ENCODE data around the gene ESPNL.

The ESPNL gene

DNA sequence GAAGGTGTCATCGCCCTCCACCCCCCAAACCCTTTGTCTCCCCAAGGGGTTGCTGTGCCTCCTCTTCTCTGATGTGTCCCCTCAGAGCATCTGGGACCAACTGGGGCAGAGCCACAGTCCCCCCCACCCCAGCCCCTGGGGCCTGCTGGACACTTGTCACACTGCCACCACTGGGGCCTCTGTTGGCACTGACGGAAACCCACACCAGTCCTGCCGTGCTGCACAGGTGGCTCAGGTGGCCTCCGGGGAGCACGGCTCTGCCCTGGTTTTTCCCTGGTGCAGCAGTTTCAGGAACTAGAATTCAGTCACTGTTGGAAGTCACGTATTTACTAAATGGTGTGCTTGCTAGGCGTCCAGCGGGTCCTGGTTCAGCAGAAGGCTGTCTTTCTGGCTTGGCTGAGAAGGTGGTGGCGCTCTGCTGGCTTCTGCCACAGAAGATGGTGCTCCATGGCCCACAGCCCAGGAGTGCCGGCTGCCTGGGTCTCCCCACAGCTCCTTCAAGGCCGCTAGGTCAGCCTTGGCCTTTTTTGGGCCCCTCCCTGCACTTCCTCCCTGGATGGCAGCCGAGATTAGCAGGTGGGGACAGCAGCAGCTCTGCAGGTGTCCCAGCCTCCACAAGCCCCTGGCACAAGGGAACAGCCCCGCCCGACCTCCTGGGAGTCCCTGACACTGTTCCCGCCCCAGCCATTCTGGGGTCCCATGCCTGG, 19.8 kb downstream of the ESPNL start:
- H3K36me3 ChIP-seq (ENCODE audit: control insufficient read depth in 4 of 4, insufficient read depth in 4 of 4, low read length in 3 of 4), result no peaks in the 10 kb centered on the region
- WGBS (ENCODE audit: insufficient coverage), result 56% methylated on average over 9 of the region's 15 CpGs
- no peaks in the 10 kb centered on the region for H3K9me3 ChIP-seq (ENCODE audit: control extremely low read depth in 1 of 5, control insufficient read depth in 4 of 5, insufficient read depth in 2 of 5, low read depth in 1 of 5, low read length in 4 of 5)
- peak in 1 of 3 donors; percentile 27 for DNase-seq
- H3K27ac ChIP-seq (ENCODE audit: insufficient read depth in 1 of 2, low read depth in 1 of 2, low read length in 2 of 2, poor library complexity in 1 of 2, severe bottlenecking in 2 of 2), result no peak overlapping the region
- ChIA-PET POLR2A (no interaction called here), CTCF (no interaction called here)
- peaks cover 0 to 28% (median 0%) of the 10 kb centered on the region in 5 experiments for H3K27me3 ChIP-seq (replicated peaks in 2 of 5; ENCODE audit: control insufficient read depth in 4 of 5, insufficient read depth in 5 of 5, low read length in 4 of 5)
- no peak overlapping the region for H3K4me3 ChIP-seq (ENCODE audit: control insufficient read depth in 1 of 7, extremely low read depth in 1 of 7, insufficient read depth in 4 of 7, low read depth in 2 of 7, low read length in 6 of 7)
- no peaks in the 10 kb centered on the region for H3K4me1 ChIP-seq (ENCODE audit: control extremely low read depth in 1 of 4, control insufficient read depth in 4 of 4, insufficient read depth in 4 of 4, low read length in 3 of 4)

DNA sequence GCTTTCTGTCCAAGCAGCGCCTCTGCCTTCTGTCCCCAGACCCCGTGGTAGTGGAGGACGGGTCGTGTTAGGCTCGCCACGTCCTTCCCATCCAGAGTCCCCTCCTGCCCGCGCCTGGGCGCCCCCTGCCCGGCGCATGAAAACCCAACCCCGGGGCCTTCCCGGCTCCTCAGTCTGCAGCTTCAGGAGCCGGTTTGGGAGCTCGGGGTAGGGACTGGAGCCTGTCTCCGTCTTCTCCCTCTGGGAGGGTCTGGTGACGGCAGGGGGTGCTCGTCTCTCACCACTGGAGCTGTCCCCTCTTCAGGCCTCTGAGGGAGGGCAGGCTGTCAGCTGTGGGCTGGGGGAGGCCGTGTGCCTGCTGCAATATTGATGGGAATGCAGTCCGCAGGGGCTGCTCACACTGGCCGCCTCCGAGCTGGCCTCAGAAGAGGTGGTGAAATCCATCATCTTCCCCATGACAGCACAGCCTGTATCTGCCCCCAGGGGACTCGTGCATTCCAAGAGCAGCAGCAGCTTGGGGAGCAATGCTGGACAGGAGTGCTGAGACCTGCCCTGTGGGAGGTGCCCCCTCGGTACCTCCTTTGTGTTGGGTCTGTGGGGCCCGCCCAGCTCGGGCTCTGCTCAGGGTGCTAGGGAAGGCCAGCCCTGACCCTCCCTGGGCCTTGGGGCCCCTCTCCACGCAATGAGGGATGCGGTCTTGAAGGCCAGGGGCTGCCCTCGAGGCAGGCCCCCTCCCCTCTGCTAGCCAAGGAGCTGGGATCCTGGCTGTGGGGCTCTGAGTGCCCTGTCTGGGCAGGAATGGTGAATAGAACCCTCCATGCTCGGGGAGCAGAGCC, 20.5 kb downstream of the ESPNL start:
- no peaks in the 10 kb centered on the region for H3K9me3 ChIP-seq (ENCODE audit: control extremely low read depth in 1 of 5, control insufficient read depth in 4 of 5, insufficient read depth in 2 of 5, low read depth in 1 of 5, low read length in 4 of 5)
- no peak overlapping the region for H3K4me3 ChIP-seq (ENCODE audit: control insufficient read depth in 1 of 7, extremely low read depth in 1 of 7, insufficient read depth in 4 of 7, low read depth in 2 of 7, low read length in 6 of 7)
- ChIA-PET POLR2A (no interaction called here), CTCF (no interaction called here)
- 62% methylated on average over 27 of the region's 30 CpGs for WGBS (ENCODE audit: insufficient coverage)
- H3K27ac ChIP-seq (ENCODE audit: insufficient read depth in 1 of 2, low read depth in 1 of 2, low read length in 2 of 2, poor library complexity in 1 of 2, severe bottlenecking in 2 of 2), result no peak overlapping the region
- no peak for DNase-seq
- H3K36me3 ChIP-seq (ENCODE audit: control insufficient read depth in 4 of 4, insufficient read depth in 4 of 4, low read length in 3 of 4), result no peaks in the 10 kb centered on the region
- peaks cover 0 to 28% (median 0%) of the 10 kb centered on the region in 5 experiments for H3K27me3 ChIP-seq (replicated peaks in 2 of 5; ENCODE audit: control insufficient read depth in 4 of 5, insufficient read depth in 5 of 5, low read length in 4 of 5)
- no peaks in the 10 kb centered on the region for H3K4me1 ChIP-seq (ENCODE audit: control extremely low read depth in 1 of 4, control insufficient read depth in 4 of 4, insufficient read depth in 4 of 4, low read length in 3 of 4)

GRCh38 chr2:238121511-238122286, 21.6 kb downstream of the ESPNL start:
- Histone ChIP-seq H3K4me3 (ENCODE audit: control insufficient read depth in 1 of 7, extremely low read depth in 1 of 7, insufficient read depth in 4 of 7, low read depth in 2 of 7, low read length in 6 of 7) (no peak overlapping the region), H3K27me3 (replicated peaks in 2 of 5; ENCODE audit: control insufficient read depth in 4 of 5, insufficient read depth in 5 of 5, low read length in 4 of 5) (peaks cover 0 to 27% (median 0%) of the 10 kb centered on the region in 5 experiments), H3K9me3 (ENCODE audit: control extremely low read depth in 1 of 5, control insufficient read depth in 4 of 5, insufficient read depth in 2 of 5, low read depth in 1 of 5, low read length in 4 of 5) (no peaks in the 10 kb centered on the region), H3K36me3 (ENCODE audit: control insufficient read depth in 4 of 4, insufficient read depth in 4 of 4, low read length in 3 of 4) (no peaks in the 10 kb centered on the region), H3K4me1 (ENCODE audit: control extremely low read depth in 1 of 4, control insufficient read depth in 4 of 4, insufficient read depth in 4 of 4, low read length in 3 of 4) (no peaks in the 10 kb centered on the region), H3K27ac (ENCODE audit: insufficient read depth in 1 of 2, low read depth in 1 of 2, low read length in 2 of 2, poor library complexity in 1 of 2, severe bottlenecking in 2 of 2) (no peak overlapping the region)
- no peak for DNase-seq
- WGBS (ENCODE audit: insufficient coverage), result 93% methylated on average over 25 of the region's 27 CpGs
- CTCF ChIA-PET, result no interaction called here
- POLR2A ChIA-PET, result no interaction called here

DNA sequence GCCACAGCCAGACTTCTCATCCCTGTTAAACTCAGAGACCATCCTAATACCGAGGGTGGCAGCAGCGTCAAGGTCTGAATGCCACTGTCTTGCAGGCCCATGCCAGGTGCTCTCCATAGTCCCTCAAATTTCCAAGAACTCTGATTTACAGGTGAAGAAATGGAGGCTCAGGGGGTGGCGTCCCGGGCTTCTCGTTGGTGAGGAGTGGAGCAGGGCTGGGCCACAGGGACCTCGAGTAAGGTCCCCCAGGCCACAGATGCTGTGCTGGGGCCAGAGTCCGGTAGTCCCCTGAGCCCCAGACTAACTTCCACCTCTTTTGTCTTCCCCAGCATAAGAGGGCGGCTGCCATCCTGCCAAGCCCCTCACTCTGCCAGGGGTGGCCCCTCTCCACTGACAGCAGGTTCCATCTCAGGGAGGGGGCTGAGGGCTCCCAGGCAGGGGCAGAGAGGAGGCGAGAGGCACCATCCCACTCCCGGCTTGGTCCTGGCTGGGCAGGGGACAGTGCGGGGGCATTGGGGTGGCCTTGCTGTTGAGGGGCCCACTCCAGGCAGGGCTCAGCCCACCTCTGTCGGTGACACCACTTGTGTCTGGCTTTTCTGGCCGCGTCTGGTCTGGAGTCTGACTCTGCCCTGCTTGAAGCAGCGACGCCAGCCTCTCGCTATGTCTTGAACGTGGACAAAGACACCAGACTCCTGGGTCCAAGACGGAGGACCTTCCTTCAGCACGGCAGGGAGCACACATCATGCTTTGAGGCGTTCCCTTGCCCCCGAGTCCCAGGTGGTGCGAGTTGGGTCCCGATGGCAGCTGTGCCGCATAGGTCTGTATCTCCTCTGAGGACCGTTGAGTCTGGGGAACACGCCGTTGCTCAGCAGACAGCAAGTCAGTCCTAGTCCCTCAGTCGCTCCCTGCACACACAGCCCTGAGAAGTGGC, 22.4 kb downstream of the ESPNL start:
- Histone ChIP-seq H3K27me3 (replicated peaks in 2 of 5; ENCODE audit: control insufficient read depth in 4 of 5, insufficient read depth in 5 of 5, low read length in 4 of 5) (peaks cover 0 to 25% (median 0%) of the 10 kb centered on the region in 5 experiments), H3K9me3 (ENCODE audit: control extremely low read depth in 1 of 5, control insufficient read depth in 4 of 5, insufficient read depth in 2 of 5, low read depth in 1 of 5, low read length in 4 of 5) (no peaks in the 10 kb centered on the region), H3K36me3 (ENCODE audit: control insufficient read depth in 4 of 4, insufficient read depth in 4 of 4, low read length in 3 of 4) (no peaks in the 10 kb centered on the region), H3K27ac (ENCODE audit: insufficient read depth in 1 of 2, low read depth in 1 of 2, low read length in 2 of 2, poor library complexity in 1 of 2, severe bottlenecking in 2 of 2) (no peak overlapping the region), H3K4me1 (ENCODE audit: control extremely low read depth in 1 of 4, control insufficient read depth in 4 of 4, insufficient read depth in 4 of 4, low read length in 3 of 4) (peaks cover 0 to 2% (median 0%) of the 10 kb centered on the region in 4 experiments), H3K4me3 (ENCODE audit: control insufficient read depth in 1 of 7, extremely low read depth in 1 of 7, insufficient read depth in 4 of 7, low read depth in 2 of 7, low read length in 6 of 7) (no peak overlapping the region)
- DNase-seq, result no peak
- ChIA-PET CTCF (no interaction called here), POLR2A (no interaction called here)
- 96% methylated on average over 26 of the region's 29 CpGs for WGBS (ENCODE audit: insufficient coverage)

- H3K27me3 ChIP-seq (replicated peaks in 2 of 5; ENCODE audit: control insufficient read depth in 4 of 5, insufficient read depth in 5 of 5, low read length in 4 of 5), result peaks cover 0 to 18% (median 0%) of the 10 kb centered on the region in 5 experiments
- ChIA-PET CTCF (no interaction called here), POLR2A (no interaction called here)
- 86% methylated on average over 18 of the region's 22 CpGs for WGBS (ENCODE audit: insufficient coverage)
- H3K36me3 ChIP-seq (ENCODE audit: control insufficient read depth in 4 of 4, insufficient read depth in 4 of 4, low read length in 3 of 4), result no peaks in the 10 kb centered on the region
- no peak overlapping the region for H3K27ac ChIP-seq (ENCODE audit: insufficient read depth in 1 of 2, low read depth in 1 of 2, low read length in 2 of 2, poor library complexity in 1 of 2, severe bottlenecking in 2 of 2)
- H3K9me3 ChIP-seq (ENCODE audit: control extremely low read depth in 1 of 5, control insufficient read depth in 4 of 5, insufficient read depth in 2 of 5, low read depth in 1 of 5, low read length in 4 of 5), result no peaks in the 10 kb centered on the region
- DNase-seq, result no peak
- H3K4me1 ChIP-seq (ENCODE audit: control extremely low read depth in 1 of 4, control insufficient read depth in 4 of 4, insufficient read depth in 4 of 4, low read length in 3 of 4), result peaks cover 0 to 2% (median 0%) of the 10 kb centered on the region in 4 experiments
- no peak overlapping the region for H3K4me3 ChIP-seq (ENCODE audit: control insufficient read depth in 1 of 7, extremely low read depth in 1 of 7, insufficient read depth in 4 of 7, low read depth in 2 of 7, low read length in 6 of 7)
Observed at GRCh38 chr2:238123218-238123971, 23.3 kb downstream of the ESPNL start.

GRCh38 chr2:238123991-238124470, 23.9 kb downstream of the ESPNL start:
- 94% methylated on average over 13 of the region's 14 CpGs for WGBS (ENCODE audit: insufficient coverage)
- peaks cover 0 to 2% (median 0%) of the 10 kb centered on the region in 4 experiments for H3K4me1 ChIP-seq (ENCODE audit: control extremely low read depth in 1 of 4, control insufficient read depth in 4 of 4, insufficient read depth in 4 of 4, low read length in 3 of 4)
- no peak for DNase-seq
- peaks cover 0 to 13% (median 0%) of the 10 kb centered on the region in 5 experiments for H3K27me3 ChIP-seq (replicated peaks in 2 of 5; ENCODE audit: control insufficient read depth in 4 of 5, insufficient read depth in 5 of 5, low read length in 4 of 5)
- no peaks in the 10 kb centered on the region for H3K36me3 ChIP-seq (ENCODE audit: control insufficient read depth in 4 of 4, insufficient read depth in 4 of 4, low read length in 3 of 4)
- H3K27ac ChIP-seq (ENCODE audit: insufficient read depth in 1 of 2, low read depth in 1 of 2, low read length in 2 of 2, poor library complexity in 1 of 2, severe bottlenecking in 2 of 2), result no peak overlapping the region
- no peak overlapping the region for H3K4me3 ChIP-seq (ENCODE audit: control insufficient read depth in 1 of 7, extremely low read depth in 1 of 7, insufficient read depth in 4 of 7, low read depth in 2 of 7, low read length in 6 of 7)
- ChIA-PET POLR2A (no interaction called here), CTCF (no interaction called here)
- no peaks in the 10 kb centered on the region for H3K9me3 ChIP-seq (ENCODE audit: control extremely low read depth in 1 of 5, control insufficient read depth in 4 of 5, insufficient read depth in 2 of 5, low read depth in 1 of 5, low read length in 4 of 5)

All from common myeloid progenitor, CD34-positive (primary cell).